ENCODE results near the gene TMPRSS11A.

GRCh38 chr4:67912080-67912479, 51.2 kb downstream of the TMPRSS11A start:
- TF ChIP-seq GATA2 (IDR thresholded peaks at IDR 0.05; ENCODE audit: insufficient read depth, insufficient read length, low read depth, low read length): no peak
- TF ChIP-seq POLR2A (IDR thresholded peaks at IDR 0.05; ENCODE audit: low read depth, low read length): no peak
- TF ChIP-seq CTCF (IDR thresholded peaks at IDR 0.05; ENCODE audit: extremely low read depth in 1 of 2, insufficient read depth in 1 of 2, low read depth in 1 of 2, low read length in 2 of 2): no peak
- TF ChIP-seq MAX (IDR thresholded peaks at IDR 0.05; ENCODE audit: insufficient read depth, insufficient read length): no peak
- no peak for TF ChIP-seq FOS (IDR thresholded peaks at IDR 0.05; ENCODE audit: borderline replicate concordance, insufficient read depth, low read length)
- TF ChIP-seq POLR2AphosphoS5 (IDR thresholded peaks at IDR 0.05; ENCODE audit: insufficient read depth, low read depth, low read length): no peak

Data from endothelial cell of umbilical vein (primary cell).